Brain microvascular endothelial cell (primary cell): ENCODE results near the gene SPNS1.

Experiments
- DNase-seq: peaks from one replicate; pipeline ENCODE4 v3.0.0-alpha.2; 2020
- H3K27ac ChIP-seq: fragments of 250-450 bp; sonication (Bioruptor Pico); 2 replicates; pipeline ENCODE4 v1.5.1; 2020; ENCODE audit warnings: mild to moderate bottlenecking, moderate library complexity
- H3K27me3 ChIP-seq: fragments of 250-450 bp; sonication (Bioruptor Pico); replicated peaks from 2 replicates; pipeline ENCODE4 v1.5.1; 2020; ENCODE audit warnings: mild to moderate bottlenecking
- H3K36me3 ChIP-seq: fragments of 250-450 bp; sonication (Bioruptor Pico); replicated peaks from 2 replicates; pipeline ENCODE4 v1.5.1; 2020; ENCODE audit warnings: mild to moderate bottlenecking
- H3K4me3 ChIP-seq: 2 replicates; pipeline ENCODE4 v1.5.1; 2011; ENCODE audit warnings: low read depth, mild to moderate bottlenecking, control low read depth, low read length, moderate library complexity
- in situ Hi-C: cut with HindIII; loops from 2 replicates; pipeline ENCODE4 v1.10.0; 2017; ENCODE audit warnings: low sequenced_read_pairs, low pct_ligation_motif_present
- TF ChIP-seq, protein P1 (sequence below): IDR thresholded peaks from 2 replicates; pipeline ENCODE4 v1.5.1; 2011; ENCODE audit warnings: low read depth, mild to moderate bottlenecking, moderate library complexity, low read length, control low read depth, inconsistent platforms; ENCODE audit errors: missing control alignments

SPNS1 gene

DNA sequence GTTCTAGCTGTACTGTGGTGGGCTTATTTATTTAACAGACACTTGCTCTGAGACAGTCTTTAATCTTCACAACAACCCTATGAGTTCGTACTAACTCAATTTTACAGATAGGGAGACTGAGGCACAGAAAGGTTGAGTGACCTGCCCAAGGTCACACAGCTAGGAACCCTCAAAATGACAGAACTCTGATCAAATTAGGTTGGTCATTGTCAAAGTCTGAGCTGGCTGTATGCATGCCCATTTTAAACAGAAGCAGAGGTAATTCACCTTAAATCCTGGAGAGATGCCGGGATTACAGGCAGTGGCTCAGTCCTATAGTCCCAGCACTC, 35.2 kb downstream of the SPNS1 start:
- no peak overlapping the region for H3K27ac ChIP-seq
- H3K4me3 ChIP-seq: no peak overlapping the region
- H3K36me3 ChIP-seq: no peaks in the 10 kb centered on the region
- in situ Hi-C loops: no loop called here
- H3K27me3 ChIP-seq: no peaks in the 10 kb centered on the region
- no peak for DNase-seq
- TF ChIP-seq, protein P1, sequence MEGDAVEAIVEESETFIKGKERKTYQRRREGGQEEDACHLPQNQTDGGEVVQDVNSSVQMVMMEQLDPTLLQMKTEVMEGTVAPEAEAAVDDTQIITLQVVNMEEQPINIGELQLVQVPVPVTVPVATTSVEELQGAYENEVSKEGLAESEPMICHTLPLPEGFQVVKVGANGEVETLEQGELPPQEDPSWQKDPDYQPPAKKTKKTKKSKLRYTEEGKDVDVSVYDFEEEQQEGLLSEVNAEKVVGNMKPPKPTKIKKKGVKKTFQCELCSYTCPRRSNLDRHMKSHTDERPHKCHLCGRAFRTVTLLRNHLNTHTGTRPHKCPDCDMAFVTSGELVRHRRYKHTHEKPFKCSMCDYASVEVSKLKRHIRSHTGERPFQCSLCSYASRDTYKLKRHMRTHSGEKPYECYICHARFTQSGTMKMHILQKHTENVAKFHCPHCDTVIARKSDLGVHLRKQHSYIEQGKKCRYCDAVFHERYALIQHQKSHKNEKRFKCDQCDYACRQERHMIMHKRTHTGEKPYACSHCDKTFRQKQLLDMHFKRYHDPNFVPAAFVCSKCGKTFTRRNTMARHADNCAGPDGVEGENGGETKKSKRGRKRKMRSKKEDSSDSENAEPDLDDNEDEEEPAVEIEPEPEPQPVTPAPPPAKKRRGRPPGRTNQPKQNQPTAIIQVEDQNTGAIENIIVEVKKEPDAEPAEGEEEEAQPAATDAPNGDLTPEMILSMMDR: no peak

GRCh38 chr16:29011112-29011511, 36.5 kb downstream of the SPNS1 start:
- no peak for DNase-seq

GRCh38 chr16:29011851-29012250, 37.3 kb downstream of the SPNS1 start:
- in situ Hi-C loops: no loop called here
- Histone ChIP-seq H3K4me3 (no peak overlapping the region), H3K36me3 (no peaks in the 10 kb centered on the region), H3K27ac (no peak overlapping the region), H3K27me3 (no peaks in the 10 kb centered on the region)
- no peak for DNase-seq
- TF ChIP-seq, protein P1: no peak

More at GRCh38 chr16:29011112-29011511, 36.5 kb downstream of the SPNS1 start:
- TF ChIP-seq, protein P1: peak; percentile 25
- in situ Hi-C loops: no loop called here
- Histone ChIP-seq H3K36me3 (no peaks in the 10 kb centered on the region), H3K27ac (no peak overlapping the region), H3K27me3 (no peaks in the 10 kb centered on the region), H3K4me3 (no peak overlapping the region)

GRCh38 chr16:29012913-29013553, 38.5 kb downstream of the SPNS1 start:
- in situ Hi-C loops: no loop called here
- no peaks in the 10 kb centered on the region for H3K36me3 ChIP-seq
- H3K27ac ChIP-seq: no peak overlapping the region
- DNase-seq: no peak
- TF ChIP-seq, protein P1: no peak
- H3K27me3 ChIP-seq: no peaks in the 10 kb centered on the region
- H3K4me3 ChIP-seq: no peak overlapping the region

DNA sequence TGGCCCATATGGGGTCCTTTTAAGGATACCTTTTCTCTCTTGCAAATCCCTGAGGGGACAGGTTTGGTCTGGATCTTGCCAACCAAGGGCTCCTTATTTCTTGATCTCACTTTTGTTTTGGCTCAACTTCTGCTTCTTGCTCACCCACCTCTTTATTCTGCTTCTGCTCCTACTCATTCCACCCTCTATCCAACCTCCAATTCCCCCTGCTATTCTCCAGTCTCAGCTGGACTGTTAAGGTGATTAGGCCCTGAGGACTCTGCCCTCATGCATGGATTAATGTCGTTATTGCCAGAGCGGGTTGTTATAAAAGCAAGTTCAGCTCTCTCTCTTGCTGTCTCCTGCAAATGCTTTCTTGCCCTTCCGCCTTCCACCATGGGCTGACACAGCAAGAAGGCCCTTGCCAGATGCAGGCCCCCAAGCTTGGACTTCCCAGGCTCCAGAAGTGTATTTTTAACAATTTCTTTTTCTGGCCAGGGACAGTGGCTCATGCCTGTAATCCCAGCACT, 40.0 kb downstream of the SPNS1 start:
- H3K36me3 ChIP-seq: no peaks in the 10 kb centered on the region
- no peak overlapping the region for H3K27ac ChIP-seq
- TF ChIP-seq, protein P1: no peak
- DNase-seq: no peak
- H3K4me3 ChIP-seq: no peak overlapping the region
- in situ Hi-C loops: no loop called here
- H3K27me3 ChIP-seq: no peaks in the 10 kb centered on the region

DNA sequence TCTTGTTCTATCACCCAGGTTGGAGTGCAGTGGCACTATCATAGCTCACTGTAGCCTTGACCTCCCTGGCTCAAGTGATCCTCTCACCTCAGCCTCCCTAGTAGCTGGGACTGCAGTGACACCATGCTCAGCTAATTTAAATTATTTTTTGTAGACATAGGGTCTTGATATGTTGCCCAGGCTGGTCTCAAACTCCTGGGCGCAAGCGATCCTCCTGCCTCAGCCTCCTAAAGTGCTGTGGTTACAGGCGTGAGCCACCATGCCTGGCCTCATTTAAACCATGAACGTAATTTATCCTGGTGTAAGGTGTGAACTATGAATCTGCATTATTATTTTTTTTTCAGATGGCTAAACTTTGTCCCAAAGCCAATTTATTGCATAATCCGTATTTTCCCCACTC, 47.6 kb downstream of the SPNS1 start:
- Histone ChIP-seq H3K4me3 (no peak overlapping the region), H3K27ac (no peak overlapping the region), H3K36me3 (no peaks in the 10 kb centered on the region), H3K27me3 (no peaks in the 10 kb centered on the region)
- DNase-seq: no peak
- TF ChIP-seq, protein P1: no peak
- in situ Hi-C loops: no loop called here
